Measurements from ENCODE around the gene EZH1.

Gene EZH1

GRCh38 chr17:42697108-42697811 lies 47.6 kb downstream of the EZH1 start:
- no peaks in the 10 kb centered on the region for H3K27me3 ChIP-seq
- H3K4me3 ChIP-seq: no peak overlapping the region
- H4K20me1 ChIP-seq: peaks cover 0 to 24% (median 0%) of the 10 kb centered on the region in 11 experiments; a peak in 2 of 22 replicates
- peaks cover 46 to 92% (median 68%) of the 10 kb centered on the region in 11 experiments for H3K36me3 ChIP-seq
- no peaks in the 10 kb centered on the region for H3K9me3 ChIP-seq (replicated peaks in 1 of 11)
- no peak overlapping the region for H3K4me2 ChIP-seq
- H3K9ac ChIP-seq: no peak overlapping the region
- no peak overlapping the region for H3K27ac ChIP-seq
- no peaks in the 10 kb centered on the region for H3K4me1 ChIP-seq
- TF ChIP-seq Cebpa-rat (IDR thresholded peaks at IDR 0.05): no peak

- H3K4me2 ChIP-seq: no peak overlapping the region
- TF ChIP-seq Cebpa-rat (IDR thresholded peaks at IDR 0.05): no peak
- no peak overlapping the region for H3K27ac ChIP-seq
- H4K20me1 ChIP-seq: peaks cover 0 to 18% (median 0%) of the 10 kb centered on the region in 11 experiments; a peak in 2 of 22 replicates
- H3K9ac ChIP-seq: no peak overlapping the region
- H3K9me3 ChIP-seq (replicated peaks in 1 of 11): no peaks in the 10 kb centered on the region
- no peaks in the 10 kb centered on the region for H3K27me3 ChIP-seq
- peaks cover 29 to 89% (median 50%) of the 10 kb centered on the region in 11 experiments for H3K36me3 ChIP-seq
- no peaks in the 10 kb centered on the region for H3K4me1 ChIP-seq
- no peak overlapping the region for H3K4me3 ChIP-seq
These were observed 49.3 kb downstream of the EZH1 start for GRCh38 chr17:42695500-42695899.

GRCh38 chr17:42694524-42694923 lies 50.3 kb downstream of the EZH1 start:
- Histone ChIP-seq H3K4me3 (no peak overlapping the region), H3K27me3 (no peaks in the 10 kb centered on the region), H3K27ac (no peak overlapping the region), H3K9ac (no peak overlapping the region), H3K4me1 (no peaks in the 10 kb centered on the region), H3K9me3 (replicated peaks in 1 of 11) (no peaks in the 10 kb centered on the region), H3K36me3 (peaks cover 22 to 84% (median 41%) of the 10 kb centered on the region in 11 experiments), H3K4me2 (no peak overlapping the region), H4K20me1 (peaks cover 0 to 18% (median 0%) of the 10 kb centered on the region in 11 experiments; a peak in 1 of 22 replicates)
- no peak for TF ChIP-seq Cebpa-rat (IDR thresholded peaks at IDR 0.05)

GRCh38 chr17:42692489-42692888 lies 52.4 kb downstream of the EZH1 start:
- Histone ChIP-seq H3K27ac (no peak overlapping the region), H3K36me3 (peaks cover 9 to 73% (median 31%) of the 10 kb centered on the region in 11 experiments; a peak in 21 of 22 replicates), H3K27me3 (no peaks in the 10 kb centered on the region), H3K9ac (no peak overlapping the region), H3K4me1 (no peaks in the 10 kb centered on the region), H4K20me1 (peaks cover 0 to 18% (median 0%) of the 10 kb centered on the region in 11 experiments; a peak in 1 of 22 replicates), H3K9me3 (replicated peaks in 1 of 11) (no peaks in the 10 kb centered on the region), H3K4me2 (no peak overlapping the region), H3K4me3 (no peak overlapping the region)
- TF ChIP-seq Cebpa-rat (IDR thresholded peaks at IDR 0.05): no peak

- H3K27me3 ChIP-seq: no peaks in the 10 kb centered on the region
- no peak overlapping the region for H3K4me2 ChIP-seq
- H3K27ac ChIP-seq: no peak overlapping the region
- no peaks in the 10 kb centered on the region for H3K4me1 ChIP-seq
- H3K4me3 ChIP-seq: no peak overlapping the region
- H3K36me3 ChIP-seq: peaks cover 6 to 59% (median 17%) of the 10 kb centered on the region in 11 experiments; a peak in 17 of 22 replicates
- H3K9me3 ChIP-seq (replicated peaks in 1 of 11): no peaks in the 10 kb centered on the region
- no peak overlapping the region for H3K9ac ChIP-seq
- TF ChIP-seq Cebpa-rat (IDR thresholded peaks at IDR 0.05): no peak
- H4K20me1 ChIP-seq: peaks cover 0 to 18% (median 0%) of the 10 kb centered on the region in 11 experiments; a peak in 1 of 22 replicates
These were observed 53.8 kb downstream of the EZH1 start for GRCh38 chr17:42691021-42691545.

- no peak overlapping the region for H3K4me2 ChIP-seq
- TF ChIP-seq Cebpa-rat (IDR thresholded peaks at IDR 0.05): no peak
- no peaks in the 10 kb centered on the region for H3K27me3 ChIP-seq
- peaks cover 0 to 13% (median 0%) of the 10 kb centered on the region in 11 experiments; a peak in 1 of 22 replicates for H4K20me1 ChIP-seq
- H3K4me3 ChIP-seq: no peak overlapping the region
- H3K9ac ChIP-seq: no peak overlapping the region
- no peak overlapping the region for H3K27ac ChIP-seq
- no peaks in the 10 kb centered on the region for H3K4me1 ChIP-seq
- peaks cover 5 to 56% (median 13%) of the 10 kb centered on the region in 11 experiments; a peak in 17 of 22 replicates for H3K36me3 ChIP-seq
- no peaks in the 10 kb centered on the region for H3K9me3 ChIP-seq (replicated peaks in 1 of 11)
These were observed 54.2 kb downstream of the EZH1 start for GRCh38 chr17:42690596-42690995.

- H3K27ac ChIP-seq: no peak overlapping the region
- H3K36me3 ChIP-seq: peaks cover 0 to 41% (median 3%) of the 10 kb centered on the region in 11 experiments; a peak in 3 of 22 replicates
- no peak overlapping the region for H3K9ac ChIP-seq
- TF ChIP-seq Cebpa-rat (IDR thresholded peaks at IDR 0.05): no peak
- no peak overlapping the region for H3K4me3 ChIP-seq
- peaks cover 0 to 27% (median 6%) of the 10 kb centered on the region in 11 experiments; a peak in 9 of 22 replicates for H4K20me1 ChIP-seq
- peaks cover 6 to 11% (median 9%) of the 10 kb centered on the region in 10 experiments for H3K4me1 ChIP-seq
- peaks cover 7 to 17% (median 15%) of the 10 kb centered on the region in 11 experiments for H3K27me3 ChIP-seq
- H3K9me3 ChIP-seq (replicated peaks in 1 of 11): no peaks in the 10 kb centered on the region
- no peak overlapping the region for H3K4me2 ChIP-seq
These were observed 57.0 kb downstream of the EZH1 start for GRCh38 chr17:42687707-42688320.

GRCh38 chr17:42686520-42687128 lies 58.2 kb downstream of the EZH1 start:
- Histone ChIP-seq H3K27me3 (peaks cover 9 to 29% (median 27%) of the 10 kb centered on the region in 11 experiments), H3K9me3 (replicated peaks in 1 of 11) (no peaks in the 10 kb centered on the region), H3K4me1 (peaks cover 14 to 23% (median 18%) of the 10 kb centered on the region in 10 experiments), H3K36me3 (peaks cover 0 to 30% (median 3%) of the 10 kb centered on the region in 11 experiments; a peak in 3 of 22 replicates), H4K20me1 (peaks cover 0 to 24% (median 7%) of the 10 kb centered on the region in 11 experiments; a peak in 10 of 22 replicates), H3K27ac (no peak overlapping the region), H3K4me3 (no peak overlapping the region), H3K4me2 (no peak overlapping the region), H3K9ac (no peak overlapping the region)
- TF ChIP-seq Cebpa-rat (IDR thresholded peaks at IDR 0.05): no peak

- H3K4me2 ChIP-seq: no peak overlapping the region
- no peak overlapping the region for H3K9ac ChIP-seq
- H3K4me3 ChIP-seq: no peak overlapping the region
- no peak overlapping the region for H3K27ac ChIP-seq
- H3K9me3 ChIP-seq (replicated peaks in 1 of 11): no peaks in the 10 kb centered on the region
- peaks cover 0 to 25% (median 3%) of the 10 kb centered on the region in 11 experiments; a peak in 3 of 22 replicates for H3K36me3 ChIP-seq
- peaks cover 0 to 20% (median 8%) of the 10 kb centered on the region in 11 experiments; a peak in 10 of 22 replicates for H4K20me1 ChIP-seq
- no peak for TF ChIP-seq Cebpa-rat (IDR thresholded peaks at IDR 0.05)
- peaks cover 22 to 31% (median 26%) of the 10 kb centered on the region in 10 experiments for H3K4me1 ChIP-seq
- H3K27me3 ChIP-seq: peaks cover 14 to 35% (median 32%) of the 10 kb centered on the region in 11 experiments
These were observed 59.0 kb downstream of the EZH1 start for GRCh38 chr17:42685831-42686230.

Data from BLaER1 treated with 17β-estradiol and CSF1 and Interleukin-3, amounts not matched to agents 10 nM and 100 nM (cell line).